Rectal smooth muscle tissue (tissue), 1 donor: ENCODE data around the gene LCMT1.
"Not testable (repeated sequence)": the region's sequence is repeated elsewhere in the genome, so short reads cannot be mapped to it uniquely, and the experiment has no call there.

ENCODE experiments used
- H3K27ac ChIP-seq: one replicate; pipeline ENCODE4 v1.7.0; 2013; ENCODE audit warnings: low read depth, low read length, inconsistent platforms
- H3K27me3 ChIP-seq: one replicate; pipeline ENCODE4 v1.7.0; 2013; ENCODE audit warnings: low read length; ENCODE audit not compliant: control insufficient read depth, insufficient read depth
- H3K36me3 ChIP-seq: one replicate; pipeline ENCODE4 v1.7.0; 2013; ENCODE audit warnings: low read length; ENCODE audit not compliant: control insufficient read depth, insufficient read depth
- H3K4me1 ChIP-seq: one replicate; pipeline ENCODE4 v1.7.0; 2013; ENCODE audit warnings: low read length; ENCODE audit not compliant: control insufficient read depth, insufficient read depth
- H3K4me3 ChIP-seq: one replicate; pipeline ENCODE4 v1.7.0; 2013; ENCODE audit warnings: low read length
- H3K9ac ChIP-seq: one replicate; pipeline ENCODE4 v1.7.0; 2013; ENCODE audit warnings: low read length

LCMT1 gene

GRCh38 chr16:25161753-25162367 lies 50.3 kb downstream of the LCMT1 start:
- Histone ChIP-seq H3K4me1 (no peaks in the 10 kb centered on the region), H3K27ac (no peak overlapping the region), H3K36me3 (peaks cover 24% of the 10 kb centered on the region), H3K9ac (no peak overlapping the region), H3K4me3 (no peak overlapping the region), H3K27me3 (no peaks in the 10 kb centered on the region)

GRCh38 chr16:25163683-25164082 lies 52.1 kb downstream of the LCMT1 start:
- no peaks in the 10 kb centered on the region for H3K4me1 ChIP-seq
- H3K9ac ChIP-seq = no peak overlapping the region
- no peak overlapping the region for H3K4me3 ChIP-seq
- no peak overlapping the region for H3K27ac ChIP-seq
- H3K27me3 ChIP-seq = no peaks in the 10 kb centered on the region
- H3K36me3 ChIP-seq = peaks cover 29% of the 10 kb centered on the region

GRCh38 chr16:25165284-25165683 lies 53.7 kb downstream of the LCMT1 start:
- Histone ChIP-seq H3K27me3 (no peaks in the 10 kb centered on the region), H3K9ac (no peak overlapping the region), H3K36me3 (peaks cover 37% of the 10 kb centered on the region), H3K27ac (no peak overlapping the region), H3K4me3 (no peak overlapping the region), H3K4me1 (no peaks in the 10 kb centered on the region)

DNA sequence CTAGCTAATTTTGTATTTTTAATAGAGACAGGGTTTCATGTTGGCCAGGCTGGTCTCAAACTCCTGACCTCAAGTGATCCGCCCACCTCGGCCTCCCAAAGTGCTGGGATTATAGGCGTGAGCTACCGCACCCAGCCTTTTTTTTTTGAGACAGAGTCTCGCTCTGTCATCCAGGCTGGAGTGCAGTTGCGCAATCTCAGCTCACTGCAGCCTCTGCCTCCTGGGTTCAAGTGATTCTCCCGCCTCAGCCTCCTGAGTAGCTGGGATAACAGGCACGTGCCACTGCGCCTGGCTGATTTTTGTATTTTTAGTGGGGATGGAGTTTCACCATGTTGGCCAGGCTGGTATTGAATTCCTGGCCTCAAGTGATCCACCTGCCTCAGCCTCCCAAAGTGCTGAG lies 56.4 kb downstream of the LCMT1 start:
- H3K27ac ChIP-seq, H3K4me1 ChIP-seq, H3K27me3 ChIP-seq, H3K9ac ChIP-seq, H3K4me3 ChIP-seq: not testable (repeated sequence)
- peaks cover 42% of the 10 kb centered on the region for H3K36me3 ChIP-seq

DNA sequence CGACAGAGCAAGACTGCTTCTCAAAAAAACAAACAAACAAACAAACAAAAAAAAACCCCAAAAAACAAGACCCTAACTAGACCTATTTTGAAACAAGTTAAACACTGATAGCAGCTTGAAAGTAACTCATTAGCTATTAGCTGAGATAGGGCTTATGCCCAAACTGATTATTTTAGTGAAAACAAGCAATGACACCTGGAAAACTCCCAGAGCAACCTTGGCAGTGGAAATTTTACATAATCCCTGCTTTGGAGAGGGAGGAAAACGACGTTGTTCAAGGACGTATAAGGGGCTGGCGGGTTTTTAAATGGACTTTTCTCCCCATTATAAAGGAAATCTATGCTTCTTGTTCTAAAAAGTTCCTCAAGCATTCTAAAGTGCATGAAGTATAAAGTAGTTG lies 59.8 kb downstream of the LCMT1 start:
- H3K27ac ChIP-seq = no peak overlapping the region
- H3K27me3 ChIP-seq = no peaks in the 10 kb centered on the region
- no peak overlapping the region for H3K9ac ChIP-seq
- H3K4me3 ChIP-seq = no peak overlapping the region
- H3K4me1 ChIP-seq = no peaks in the 10 kb centered on the region
- peaks cover 23% of the 10 kb centered on the region for H3K36me3 ChIP-seq

DNA sequence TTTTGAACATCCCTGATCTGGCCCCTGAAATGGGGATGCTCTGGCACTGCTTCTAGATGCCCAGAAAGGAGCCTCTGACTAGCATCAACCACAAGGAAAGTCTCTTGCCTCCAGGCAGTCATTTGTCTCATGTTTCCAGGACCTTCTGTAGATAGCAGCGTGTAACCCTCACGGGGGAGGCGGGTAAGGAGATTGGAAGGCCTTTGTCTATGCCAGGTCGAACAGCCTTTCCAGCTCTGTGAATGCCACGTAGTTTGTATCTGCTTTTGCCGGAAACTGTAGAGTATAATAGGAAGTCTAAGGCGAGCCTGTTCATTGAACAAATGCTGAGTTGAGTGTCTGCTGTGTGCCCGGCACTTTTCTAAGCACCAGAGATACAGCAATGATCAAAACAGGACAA lies 61.3 kb downstream of the LCMT1 start:
- Histone ChIP-seq H3K4me3 (no peak overlapping the region), H3K9ac (no peak overlapping the region), H3K4me1 (no peaks in the 10 kb centered on the region), H3K27me3 (no peaks in the 10 kb centered on the region), H3K36me3 (peaks cover 15% of the 10 kb centered on the region), H3K27ac (no peak overlapping the region)

- Histone ChIP-seq H3K36me3 (peaks cover 16% of the 10 kb centered on the region), H3K4me1 (no peaks in the 10 kb centered on the region), H3K4me3 (no peak overlapping the region), H3K9ac (no peak overlapping the region), H3K27me3 (no peaks in the 10 kb centered on the region), H3K27ac (no peak overlapping the region)
These were observed 62.7 kb downstream of the LCMT1 start for GRCh38 chr16:25174285-25174684.

GRCh38 chr16:25176136-25176535 lies 64.6 kb downstream of the LCMT1 start:
- Histone ChIP-seq H3K27ac (no peak overlapping the region), H3K9ac (no peak overlapping the region), H3K27me3 (no peaks in the 10 kb centered on the region), H3K4me3 (no peak overlapping the region), H3K36me3 (peaks cover 12% of the 10 kb centered on the region), H3K4me1 (no peaks in the 10 kb centered on the region)

DNA sequence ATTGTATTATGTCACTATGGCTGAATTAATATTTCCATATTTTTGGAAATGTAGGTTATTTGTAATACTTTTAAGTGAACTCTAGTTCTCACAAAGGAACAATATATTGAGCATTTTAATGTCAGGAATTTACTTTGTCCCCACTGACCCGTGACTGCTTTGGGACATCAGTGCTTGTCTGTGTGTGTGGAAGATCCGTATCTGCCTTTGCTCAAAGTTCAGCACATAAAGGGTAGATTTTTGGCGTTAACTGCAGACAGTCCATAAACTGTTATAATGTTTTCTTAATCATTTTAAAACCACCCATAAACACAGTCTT lies 65.9 kb downstream of the LCMT1 start:
- H3K36me3 ChIP-seq = peaks cover 9% of the 10 kb centered on the region
- no peaks in the 10 kb centered on the region for H3K27me3 ChIP-seq
- H3K27ac ChIP-seq = no peak overlapping the region
- H3K4me3 ChIP-seq = no peak overlapping the region
- H3K4me1 ChIP-seq = no peaks in the 10 kb centered on the region
- no peak overlapping the region for H3K9ac ChIP-seq

DNA sequence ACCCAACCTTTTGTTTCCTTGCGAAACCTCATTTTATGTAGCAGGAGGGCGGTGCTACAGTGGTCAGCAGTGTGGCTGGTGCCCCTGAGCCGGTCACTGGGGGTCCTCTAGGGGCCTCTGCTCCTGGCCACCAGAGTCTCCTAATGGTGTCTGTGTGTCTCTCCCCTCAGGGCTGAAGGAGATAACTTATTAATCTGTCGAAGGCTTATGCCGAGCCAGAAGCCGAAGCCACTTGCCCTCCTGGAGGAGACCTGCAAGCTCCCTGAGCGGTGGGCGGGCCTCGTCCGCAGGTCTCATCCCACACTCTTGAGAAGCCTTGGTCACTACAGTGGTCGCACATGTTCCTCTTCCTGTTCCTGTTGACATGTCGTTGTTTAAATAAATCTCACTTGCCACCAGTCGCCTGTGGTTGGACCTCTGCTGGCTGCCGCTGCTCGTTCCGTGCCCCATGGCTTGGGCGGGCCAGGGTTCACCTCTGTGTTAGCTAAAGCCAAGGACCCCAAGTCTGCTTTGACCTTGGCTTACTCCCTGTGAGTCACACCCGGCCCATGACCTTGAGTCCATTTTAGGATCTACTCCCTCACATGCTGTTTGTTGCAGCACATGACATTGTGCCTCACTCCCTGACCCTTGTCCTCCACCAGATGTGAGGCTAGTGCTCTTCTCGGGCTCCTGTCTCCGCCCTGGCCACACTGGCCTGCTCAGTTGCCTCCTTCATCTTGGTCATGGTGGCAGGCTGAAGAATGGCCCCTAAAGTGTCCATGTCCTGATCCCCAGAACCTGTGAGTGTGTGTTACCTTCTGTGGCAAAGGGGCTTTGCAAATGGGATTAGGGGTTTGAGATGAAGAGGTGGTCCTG lies 66.5 kb downstream of the LCMT1 start:
- Histone ChIP-seq H3K27me3 (no peaks in the 10 kb centered on the region), H3K9ac (no peak overlapping the region), H3K36me3 (peaks cover 9% of the 10 kb centered on the region), H3K27ac (no peak overlapping the region), H3K4me3 (no peak overlapping the region), H3K4me1 (no peaks in the 10 kb centered on the region)

DNA sequence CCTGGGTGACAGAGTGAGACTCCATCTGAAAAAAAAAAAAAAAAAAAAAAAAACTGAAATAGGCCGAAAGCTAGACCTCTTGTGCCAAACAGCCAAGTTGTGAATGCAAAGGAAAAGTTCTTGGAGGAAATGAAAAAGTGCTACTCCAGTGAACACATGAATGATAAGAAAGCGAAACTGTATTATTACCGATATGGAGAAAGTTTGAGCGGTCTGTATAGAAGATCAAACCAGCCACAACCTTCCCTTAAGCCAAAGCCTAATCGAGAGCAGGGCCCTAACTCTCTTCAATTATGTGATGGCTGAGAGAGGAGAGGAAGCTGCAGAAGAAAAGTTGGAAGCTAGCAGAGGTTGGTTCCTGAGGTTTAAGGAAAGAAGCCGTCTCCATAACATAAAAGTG lies 69.7 kb downstream of the LCMT1 start:
- not testable (repeated sequence) for H3K4me3 ChIP-seq, H3K36me3 ChIP-seq, H3K27ac ChIP-seq, H3K9ac ChIP-seq, H3K4me1 ChIP-seq, H3K27me3 ChIP-seq

DNA sequence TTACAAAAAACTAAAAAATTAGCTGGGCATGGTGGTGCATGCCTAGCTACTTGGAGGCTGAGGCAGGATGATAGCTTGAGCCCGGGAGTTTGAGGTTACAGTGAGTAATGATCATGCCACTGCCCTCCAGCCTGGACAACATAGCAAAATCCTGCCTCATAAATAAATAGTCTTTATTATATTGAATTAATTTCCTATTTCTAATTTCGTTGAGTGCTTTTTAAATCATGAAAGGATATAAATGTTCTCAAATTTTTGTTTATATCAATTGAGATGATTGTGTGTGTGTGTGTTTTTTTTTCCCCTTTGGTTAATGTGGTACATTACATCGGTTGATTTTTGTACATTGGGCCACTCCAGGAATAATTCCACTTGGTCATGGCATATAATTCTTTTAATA lies 73.2 kb downstream of the LCMT1 start:
- no peaks in the 10 kb centered on the region for H3K27me3 ChIP-seq
- H3K27ac ChIP-seq = no peak overlapping the region
- H3K4me3 ChIP-seq = no peak overlapping the region

DNA sequence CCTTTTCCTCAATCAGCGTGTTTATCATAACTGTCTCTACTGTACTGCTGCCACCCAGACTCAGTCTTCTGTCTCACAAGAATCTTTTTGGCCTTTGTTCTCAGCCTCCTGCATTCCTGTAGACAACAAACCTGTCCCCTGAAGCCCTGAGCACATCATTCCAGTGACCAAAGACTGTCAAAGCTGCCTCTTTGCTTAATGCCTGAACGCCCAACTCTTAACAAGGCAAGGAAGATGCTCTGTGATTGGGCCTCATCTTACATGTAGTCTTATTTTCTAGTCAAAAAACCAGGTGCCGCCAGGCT lies 75.9 kb downstream of the LCMT1 start:
- H3K27me3 ChIP-seq = no peaks in the 10 kb centered on the region
- no peak overlapping the region for H3K9ac ChIP-seq
- H3K4me3 ChIP-seq = no peak overlapping the region
- H3K36me3 ChIP-seq = no peaks in the 10 kb centered on the region
- H3K27ac ChIP-seq = no peak overlapping the region
- H3K4me1 ChIP-seq = no peaks in the 10 kb centered on the region

More for the DNA sequence above, 73.2 kb downstream of the LCMT1 start:
- H3K9ac ChIP-seq = no peak overlapping the region
- H3K36me3 ChIP-seq = no peaks in the 10 kb centered on the region
- H3K4me1 ChIP-seq = no peaks in the 10 kb centered on the region
